Heart right ventricle (tissue), 16 donors: Measurements from ENCODE around the gene CCDC91. TPM values are rescaled to one million over a fixed set of nuclear protein-coding genes. Genes with fewer than 3 reads are reported as not detected.

Source experiments
- ATAC-seq, 8 donors: fragments of 200-7000 bp; cut with Tn5 transposase; one replicate each; pipeline ENCODE4 v1.9.1; 2020; ENCODE audit warnings: mild to moderate bottlenecking in 8 of 8, moderate library complexity in 8 of 8, moderate number of reproducible peaks in 1 of 8
- DNase-seq, 2 donors: peaks; one replicate each; pipeline ENCODE4 v3.0.0-alpha.2; 2020
- H3K27ac ChIP-seq, 10 donors: fragments of 200-600 bp; sonication (generic) in 2 of 10; one replicate each; pipeline versions ENCODE4 v1.5.0 to v1.8.0; 2020 to 2022; ENCODE audit warnings: mild to moderate bottlenecking in 3 of 10
- H3K27me3 ChIP-seq, 7 donors: fragments of 200-600 bp; one replicate each; pipeline ENCODE4 v1.8.0; 2021 to 2022; ENCODE audit warnings: mild to moderate bottlenecking in 2 of 7
- H3K36me3 ChIP-seq, 9 donors: fragments of 200-600 bp; sonication (generic) in 1 of 9; one replicate each; pipeline versions ENCODE4 v1.5.0 to v1.8.0; 2020 to 2022; ENCODE audit warnings: mild to moderate bottlenecking in 2 of 9
- H3K4me1 ChIP-seq, 9 donors: fragments of 200-600 bp; sonication (generic) in 1 of 9; one replicate each; pipeline versions ENCODE4 v1.5.0 to v1.8.0; 2020 to 2022; ENCODE audit warnings: mild to moderate bottlenecking in 4 of 9
- H3K4me3 ChIP-seq, 10 donors: fragments of 200-600 bp; sonication (generic) in 2 of 10; one replicate each; pipeline versions ENCODE4 v1.5.0 to v1.8.0; 2020 to 2022; ENCODE audit warnings: mild to moderate bottlenecking in 7 of 10, moderate library complexity in 2 of 10
- H3K9me3 ChIP-seq, 11 donors: fragments of 200-600 bp in 10 of 11; sonication (generic) in 2 of 11; one replicate each; pipeline versions ENCODE4 v1.5.0 to v1.8.0; 2013 to 2022; ENCODE audit warnings: mild to moderate bottlenecking in 2 of 11, control low read depth in 1 of 11, moderate library complexity in 1 of 11
- CTCF ChIP-seq, 9 donors: fragments of 200-600 bp; sonication (generic) in 2 of 9; IDR thresholded peaks; one replicate each; pipeline versions ENCODE4 v1.5.0 to v1.8.0; 2021 to 2022; ENCODE audit warnings: antibody characterized with exemption in 9 of 9, mild to moderate bottlenecking in 5 of 9, moderate library complexity in 1 of 9
- WGBS, 2 donors: extraction: QIAGEN DNeasy Blood & Tissue Kit; methylation state at CpG; one replicate each; pipeline ENCODE4 v1.1.7; 2013; ENCODE audit warnings: inconsistent platforms in 1 of 2; 5-methylcytosine and 5-hydroxymethylcytosine counted together
- intact Hi-C, 10 donors: fragments of 100-400 bp; cut with DNase I; formaldehyde crosslinking; loops; one replicate each; pipeline versions ENCODE4 v1.11.1 to v1.14.2; 2022
- polyA plus RNA-seq, 2 donors: library from polyadenylated mRNA; stranded (reverse); fragments of 200-250 nt; gene quantifications; one replicate each; pipeline ENCODE4 v1.2.3, GENCODE V29; 2013
- total RNA-seq, 10 donors: library from RNA; stranded (reverse); fragmentation: NEBNext Ultra II Directional in 3 of 10; extraction: Animal tissue kit (Norgen Biotek cat#: 25700) in 3 of 10; gene quantifications; one replicate each; pipeline versions ENCODE4 v1.2.1 to v1.2.4, GENCODE V29; 2021 to 2023
- donor health status: Arrhythmogenic right ventricular cardiomyopathy.
- donor health status: ischemic (EF 13 %, LVEDD 7.1; RV severe dilation, severe dysfunction).
- donor health status: healthy with polysubstance abuse.
- donor health status: DM: no; HTN: yes; CAD: no.
- donor health status: DM: no; HTN: no; CAD: no.
- donor health status: ischemic (EF 25% LVEDD 6.9; RV normal size, moderate dysfunction).
- donor health status: ischemic (EF 25% LVEDD 5.7; RV mildly dilated, moderate dysfunction).
- donor health status: healthy.
- donor health status: DM: yes; HTN: yes; CAD: no.
- donor health status: Ischemic cardiomyopathy.
- donor health status: ischemic (EF 35%, LVEDD 5.7; RV mildly dilated, moderate dysfunction).
- donor health status: nonischemic (EF 11% LVEDD 7.7; RV severe dilation, severe dysfunction).
- donor health status: DM: yes; HTN: yes; CAD: no.
- donor health status: PGD.
- donor health status: ischemic (EF 29% LVEDD 5.4; RV normal size, mild dysfunction).
- donor health status: nonischemic (EF 23%, LVEDD 6.1; RV moderate dilation, normal function).

Gene CCDC91
- total and polyA plus RNA-seq, 12 donors: 20.5 to 66.4 (median 54.5) TPM

GRCh38 chr12:28202374-28203130 lies 12.3 kb downstream of the CCDC91 start:
- WGBS, 2 donors: 95 to 100% methylated on average over 1 of the region's 1 CpG
- no peak overlapping the region for H3K4me3 ChIP-seq
- no peak overlapping the region for H3K27ac ChIP-seq
- ATAC-seq (no peak), DNase-seq (no peak)
- TF ChIP-seq CTCF (IDR thresholded peaks at IDR 0.05): no peak
- H3K27me3 ChIP-seq: no peaks in the 10 kb centered on the region
- intact Hi-C loops: no loop called here
- H3K4me1 ChIP-seq: peaks cover 0 to 6% (median 0%) of the 10 kb centered on the region in 9 donors
- peaks cover 0 to 6% (median 0%) of the 10 kb centered on the region in 9 donors for H3K36me3 ChIP-seq
- peaks cover 0 to 22% (median 3%) of the 10 kb centered on the region in 11 donors for H3K9me3 ChIP-seq

DNA sequence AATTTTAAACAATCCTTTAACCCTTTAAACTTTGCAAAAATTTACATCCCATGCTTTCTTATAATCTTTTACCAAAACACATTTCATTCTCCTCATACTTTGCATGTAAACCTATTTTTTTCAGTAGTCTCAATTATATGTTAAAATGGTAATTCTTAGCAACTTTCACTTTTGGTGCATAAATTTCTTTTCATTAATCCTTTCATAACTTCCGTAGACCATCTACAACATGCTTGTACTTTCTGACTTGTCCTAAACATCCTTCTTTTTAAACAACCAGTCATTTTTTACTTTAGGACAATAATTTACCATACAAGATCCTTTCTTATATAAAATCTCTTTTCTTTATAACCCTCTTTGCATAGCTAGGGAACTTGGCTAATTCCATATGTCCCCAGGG lies 19.5 kb downstream of the CCDC91 start:
- Histone ChIP-seq H3K36me3 (peaks cover 0 to 11% (median 0%) of the 10 kb centered on the region in 9 donors), H3K9me3 (peaks cover 0 to 17% (median 0%) of the 10 kb centered on the region in 11 donors), H3K4me1 (peaks cover 0 to 17% (median 4%) of the 10 kb centered on the region in 9 donors), H3K4me3 (no peak overlapping the region), H3K27me3 (no peaks in the 10 kb centered on the region), H3K27ac (no peak overlapping the region)
- intact Hi-C loops: no loop called here
- TF ChIP-seq CTCF (IDR thresholded peaks at IDR 0.05): no peak
- ATAC-seq (no peak), DNase-seq (no peak)
- WGBS, 2 donors: 49 to 96% methylated on average over 1 of the region's 1 CpG

DNA sequence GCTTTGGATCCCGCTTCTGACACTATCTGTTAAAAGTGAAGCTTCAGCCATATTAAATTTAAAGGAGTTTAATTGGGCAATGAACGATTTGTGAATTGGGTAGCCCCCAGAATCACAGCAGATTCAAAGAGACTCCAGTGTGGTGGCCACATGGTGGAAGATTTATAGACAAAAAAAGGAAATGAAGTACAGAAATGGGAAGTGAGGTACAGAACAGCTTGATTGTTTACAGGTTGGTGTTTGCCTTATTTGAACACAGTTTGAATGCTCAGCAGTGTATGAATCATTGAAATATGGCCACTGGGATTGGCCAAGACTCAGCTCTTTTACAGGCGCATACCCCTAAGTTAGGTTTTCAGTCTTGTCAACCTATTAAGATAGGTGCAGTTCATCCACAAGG lies 21.9 kb downstream of the CCDC91 start:
- ATAC-seq (no peak), DNase-seq (no peak)
- WGBS, 2 donors: 97 to 98% methylated on average over 3 of the region's 3 CpGs
- TF ChIP-seq CTCF (IDR thresholded peaks at IDR 0.05): no peak
- Histone ChIP-seq H3K27ac (no peak overlapping the region), H3K9me3 (peaks cover 0 to 17% (median 0%) of the 10 kb centered on the region in 11 donors), H3K4me3 (no peak overlapping the region), H3K27me3 (no peaks in the 10 kb centered on the region), H3K36me3 (peaks cover 0 to 11% (median 0%) of the 10 kb centered on the region in 9 donors), H3K4me1 (peaks cover 0 to 22% (median 4%) of the 10 kb centered on the region in 9 donors)
- intact Hi-C loops: no loop called here

DNA sequence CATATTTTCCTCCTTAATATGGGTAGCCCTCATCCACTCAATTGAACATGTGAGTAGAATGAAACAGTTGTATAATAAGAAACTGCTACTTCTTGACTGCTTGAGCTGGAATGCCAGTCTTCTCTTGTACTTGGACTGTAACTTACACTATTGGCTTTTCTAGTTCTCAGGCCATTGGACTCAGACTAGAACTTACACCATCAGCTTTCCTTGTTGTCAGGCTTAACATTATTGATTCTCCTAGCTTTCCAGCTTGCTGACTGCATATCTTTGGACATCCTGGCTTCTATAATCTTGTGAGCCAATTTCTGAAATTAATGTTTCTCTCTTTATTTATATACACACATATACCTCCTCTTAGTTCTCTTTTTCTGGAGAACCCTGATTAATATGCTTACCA lies 24.8 kb downstream of the CCDC91 start:
- intact Hi-C loops: no loop called here
- Histone ChIP-seq H3K36me3 (peaks cover 0 to 3% (median 0%) of the 10 kb centered on the region in 9 donors), H3K9me3 (peaks cover 0 to 25% (median 3%) of the 10 kb centered on the region in 11 donors), H3K4me1 (peaks cover 0 to 22% (median 4%) of the 10 kb centered on the region in 9 donors), H3K4me3 (no peak overlapping the region), H3K27ac (no peak overlapping the region), H3K27me3 (no peaks in the 10 kb centered on the region)
- ATAC-seq (no peak), DNase-seq (no peak)
- no peak for TF ChIP-seq CTCF (IDR thresholded peaks at IDR 0.05)
